SK-N-SH (cell line): Measurements from ENCODE around the gene EXOC6. TPM values are rescaled to one million over a fixed set of nuclear protein-coding genes. Genes with fewer than 3 reads are reported as not detected.

Source experiments
- CTCF ChIA-PET: fragments of 300-600, 350-600 bp; formaldehyde crosslinking; extraction: SDS; loops from one replicate; lab custom pipeline; 2021; lab: Yijun Ruan, JAX
- POLR2A ChIA-PET: fragments of 350-600 bp; sonication (Branson Sonifier 250); formaldehyde crosslinking; extraction: SDS; loops from one replicate; lab custom pipeline; 2020; ENCODE audit warnings: antibody characterized with exemption, inconsistent platforms; lab: Yijun Ruan, JAX
- DNase-seq: peaks from one replicate; pipeline ENCODE4 v3.0.0; 2012
- H2AFZ ChIP-seq: fragments of 200-600 bp; sonication (generic); 2 replicates; pipeline ENCODE4 v1.8.1; 2016; ENCODE audit warnings: antibody characterized with exemption, mild to moderate bottlenecking, low read depth
- H3F3A ChIP-seq: fragments of 200-600 bp; sonication (generic); replicated peaks from 2 replicates; pipeline ENCODE3; 2016; ENCODE audit warnings: antibody characterized with exemption, mild to moderate bottlenecking; ENCODE audit not compliant: insufficient read depth
- H3K27ac ChIP-seq, 2 experiments: fragments of 200-500 bp in 1 of 2; fragments of 200-600 bp in 1 of 2; sonication (Bioruptor generic) in 1 of 2; sonication (generic), shearing (Covaris generic) in 1 of 2; 2 replicates each; pipeline versions ENCODE4 v1.5.1 to v1.6.1; 2014 to 2016; ENCODE audit warnings: low read depth in 2 of 2, inconsistent platforms in 1 of 2, low read length in 1 of 2, mild to moderate bottlenecking in 1 of 2, mixed read lengths in 1 of 2
- H3K27me3 ChIP-seq: fragments of 200-600 bp; sonication (generic), shearing (Covaris generic); 2 replicates; pipeline ENCODE4 v1.6.1; 2016; ENCODE audit warnings: mixed run types; ENCODE audit not compliant: insufficient read depth
- H3K36me3 ChIP-seq, 2 experiments: fragments of 200-500 bp in 1 of 2; fragments of 200-600 bp in 1 of 2; sonication (Bioruptor generic) in 1 of 2; sonication (generic) in 1 of 2; replicated peaks in 1 of 2; 2 replicates each; pipeline versions ENCODE3 to v1.5.1; 2014 to 2016; ENCODE audit warnings: low read length in 1 of 2, mild to moderate bottlenecking in 1 of 2; ENCODE audit not compliant: insufficient read depth in 2 of 2, control insufficient read depth in 1 of 2
- H3K4me1 ChIP-seq, 2 experiments: fragments of 200-500 bp in 1 of 2; fragments of 200-600 bp in 1 of 2; sonication (Bioruptor generic) in 1 of 2; sonication (generic), shearing (Covaris generic) in 1 of 2; 2 replicates each; pipeline versions ENCODE4 v1.5.1 to v1.6.1; 2014 to 2016; ENCODE audit warnings: low read depth in 1 of 2, low read length in 1 of 2, mixed run types in 1 of 2; ENCODE audit not compliant: insufficient read depth in 2 of 2, control insufficient read depth in 1 of 2
- H3K4me2 ChIP-seq: fragments of 200-600 bp; sonication (generic), shearing (Covaris generic); 2 replicates; pipeline ENCODE4 v1.6.1; 2017; ENCODE audit warnings: mixed run types
- H3K4me3 ChIP-seq, 2 experiments: fragments of 200-500 bp in 1 of 2; fragments of 200-600 bp in 1 of 2; sonication (Bioruptor generic) in 1 of 2; sonication (generic), shearing (Covaris generic) in 1 of 2; 2 replicates each; pipeline versions ENCODE4 v1.5.1 to v1.8.1; 2014 to 2016; ENCODE audit warnings: low read depth in 2 of 2, inconsistent platforms in 1 of 2, low read length in 1 of 2, mild to moderate bottlenecking in 1 of 2, mixed read lengths in 1 of 2, moderate library complexity in 1 of 2
- H3K79me2 ChIP-seq: fragments of 200-600 bp; sonication (generic); 2 replicates; pipeline ENCODE4 v1.8.1; 2017; ENCODE audit warnings: mild to moderate bottlenecking; ENCODE audit not compliant: insufficient read depth
- H3K9ac ChIP-seq: fragments of 200-600 bp; sonication (generic); 2 replicates; pipeline ENCODE4 v1.6.1; 2017; ENCODE audit warnings: mixed run types
- H3K9me2 ChIP-seq: fragments of 200-600 bp; sonication (generic); 2 replicates; pipeline ENCODE4 v1.6.1; 2017; ENCODE audit warnings: mixed run types
- H3K9me3 ChIP-seq: fragments of 200-600 bp; sonication (generic); 2 replicates; pipeline ENCODE4 v1.6.1; 2017; ENCODE audit warnings: mixed run types, mild to moderate bottlenecking, moderate library complexity
- H4K20me1 ChIP-seq: fragments of 200-600 bp; sonication (generic); 2 replicates; pipeline ENCODE4 v1.6.1; 2017; ENCODE audit warnings: mild to moderate bottlenecking, mixed run types; ENCODE audit not compliant: insufficient read depth
- ELF1 ChIP-seq: IDR thresholded peaks from 2 replicates; pipeline ENCODE4 v1.4.0; 2012
- FOSL2 ChIP-seq: IDR thresholded peaks from 2 replicates; pipeline ENCODE4 v1.4.0; 2012; ENCODE audit warnings: low read depth, mild to moderate bottlenecking, moderate library complexity, borderline replicate concordance
- GATA2 ChIP-seq: sonication (generic); formaldehyde crosslinking; IDR thresholded peaks from 2 replicates; pipeline ENCODE4 v1.5.0; 2020; ENCODE audit warnings: mild to moderate bottlenecking, missing genetic modification reagents
- NRF1 ChIP-seq: IDR thresholded peaks from 2 replicates; pipeline ENCODE4 v1.6.1; 2012; ENCODE audit warnings: low read depth, mild to moderate bottlenecking, low read length
- PBX3 ChIP-seq: IDR thresholded peaks from 2 replicates; pipeline ENCODE4; 2012
- RCOR1 ChIP-seq: fragments of 150-350 bp; IDR thresholded peaks from 2 replicates; pipeline ENCODE4 v1.6.1; 2017; ENCODE audit warnings: antibody characterized with exemption, low read length
- RXRA ChIP-seq: IDR thresholded peaks from 2 replicates; pipeline ENCODE4 v1.4.0; 2012; ENCODE audit warnings: low read depth, mild to moderate bottlenecking, borderline replicate concordance
- SIN3A ChIP-seq: IDR thresholded peaks from 2 replicates; pipeline ENCODE4 v1.6.1; 2012; ENCODE audit warnings: low read depth, mild to moderate bottlenecking, low read length, moderate library complexity, borderline replicate concordance
- TAF1 ChIP-seq: IDR thresholded peaks from 2 replicates; pipeline ENCODE4 v1.6.1; 2012; ENCODE audit warnings: low read depth, mild to moderate bottlenecking, low read length, moderate library complexity, borderline replicate concordance
- TEAD4 ChIP-seq: IDR thresholded peaks from 2 replicates; pipeline ENCODE4 v1.4.0; 2012; ENCODE audit warnings: mild to moderate bottlenecking, borderline replicate concordance; ENCODE audit not compliant: insufficient read depth
- WGBS: methylation state at CpG from one replicate; pipeline ENCODE4 v1.1.6; 2017; ENCODE audit warnings: low lambda C conversion rate; 5-methylcytosine and 5-hydroxymethylcytosine counted together
- polyA plus RNA-seq, 3 experiments: library from polyadenylated mRNA; depleted of rRNA; stranded (reverse); fragments of >200 nt; gene quantifications; 2 replicates each; pipeline ENCODE4 v1.2.3, GENCODE V29; 2012
- TF ChIP-seq, protein P1 (sequence below): IDR thresholded peaks from 2 replicates; pipeline ENCODE4 v1.4.0; 2012; ENCODE audit warnings: low read depth, borderline replicate concordance
- TF ChIP-seq, protein P2 (sequence below): IDR thresholded peaks from 2 replicates; pipeline ENCODE4 v1.4.0; 2012; ENCODE audit warnings: low read depth
- TF ChIP-seq, protein P3 (sequence below): IDR thresholded peaks from 2 replicates; pipeline ENCODE4 v1.4.0; 2012; ENCODE audit warnings: low read depth, borderline replicate concordance

The EXOC6 gene
- polyA plus RNA-seq, 1 of the 3 experiments (the other 2 are of a cell fraction): 2.3 TPM

- Histone ChIP-seq H3F3A (no peaks in the 10 kb centered on the region), H3K79me2 (no peaks in the 10 kb centered on the region)
- TF ChIP-seq FOSL2 (no peak), TAF1 (no peak), GATA2 (CRISPR knock-in tag) (no peak), ELF1 (no peak), TEAD4 (no peak), PBX3 (no peak), RXRA (no peak), RCOR1 (no peak), NRF1 (no peak), SIN3A (no peak)
- TF ChIP-seq, protein P1, sequence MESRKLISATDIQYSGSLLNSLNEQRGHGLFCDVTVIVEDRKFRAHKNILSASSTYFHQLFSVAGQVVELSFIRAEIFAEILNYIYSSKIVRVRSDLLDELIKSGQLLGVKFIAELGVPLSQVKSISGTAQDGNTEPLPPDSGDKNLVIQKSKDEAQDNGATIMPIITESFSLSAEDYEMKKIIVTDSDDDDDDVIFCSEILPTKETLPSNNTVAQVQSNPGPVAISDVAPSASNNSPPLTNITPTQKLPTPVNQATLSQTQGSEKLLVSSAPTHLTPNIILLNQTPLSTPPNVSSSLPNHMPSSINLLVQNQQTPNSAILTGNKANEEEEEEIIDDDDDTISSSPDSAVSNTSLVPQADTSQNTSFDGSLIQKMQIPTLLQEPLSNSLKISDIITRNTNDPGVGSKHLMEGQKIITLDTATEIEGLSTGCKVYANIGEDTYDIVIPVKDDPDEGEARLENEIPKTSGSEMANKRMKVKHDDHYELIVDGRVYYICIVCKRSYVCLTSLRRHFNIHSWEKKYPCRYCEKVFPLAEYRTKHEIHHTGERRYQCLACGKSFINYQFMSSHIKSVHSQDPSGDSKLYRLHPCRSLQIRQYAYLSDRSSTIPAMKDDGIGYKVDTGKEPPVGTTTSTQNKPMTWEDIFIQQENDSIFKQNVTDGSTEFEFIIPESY: no peak
- TF ChIP-seq, protein P2, sequence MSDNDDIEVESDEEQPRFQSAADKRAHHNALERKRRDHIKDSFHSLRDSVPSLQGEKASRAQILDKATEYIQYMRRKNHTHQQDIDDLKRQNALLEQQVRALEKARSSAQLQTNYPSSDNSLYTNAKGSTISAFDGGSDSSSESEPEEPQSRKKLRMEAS: no peak
- TF ChIP-seq, protein P3, sequence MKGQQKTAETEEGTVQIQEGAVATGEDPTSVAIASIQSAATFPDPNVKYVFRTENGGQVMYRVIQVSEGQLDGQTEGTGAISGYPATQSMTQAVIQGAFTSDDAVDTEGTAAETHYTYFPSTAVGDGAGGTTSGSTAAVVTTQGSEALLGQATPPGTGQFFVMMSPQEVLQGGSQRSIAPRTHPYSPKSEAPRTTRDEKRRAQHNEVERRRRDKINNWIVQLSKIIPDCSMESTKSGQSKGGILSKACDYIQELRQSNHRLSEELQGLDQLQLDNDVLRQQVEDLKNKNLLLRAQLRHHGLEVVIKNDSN: no peak
- TF ChIP-seq, all 33 proteins: peak for 0
- Histone ChIP-seq H3K27me3 (peaks cover 50% of the 10 kb centered on the region), H4K20me1 (no peaks in the 10 kb centered on the region), H3K27ac (no peak overlapping the region), H3K4me3 (peak overlapping the region in 1 of 2 experiments; percentile 35; a peak in 1 of 4 replicates), H3K9me2 (no peaks in the 10 kb centered on the region), H3K4me1 (peaks cover 0 to 25% of the 10 kb centered on the region in 2 experiments; a peak in 1 of 4 replicates), H3K36me3 (no peaks in the 10 kb centered on the region), H2AFZ (no peak overlapping the region), H3K4me2 (peak overlapping the region; percentile 73), H3K9me3 (no peaks in the 10 kb centered on the region), H3K9ac (no peak overlapping the region)
- ChIA-PET POLR2A (no interaction called here), CTCF (interaction anchor here (0.7 to 8.4 kb wide), 10 partner anchors 10 to 285 kb away, joined by 3 to 69 read pairs (median 3); no protein-coding TSS in a partner anchor)
- DNase-seq: no peak
- WGBS: 38% methylated on average over 15 of the region's 17 CpGs
These were observed 219.4 kb downstream of the EXOC6 start for GRCh38 chr10:93067443-93068365.
